DMS53 treated with DMSO at 0.1 percent for 48 hours (cell line): ENCODE data around the gene SMIM27.
"Not testable (repeated sequence)": the region's sequence is repeated elsewhere in the genome, so short reads cannot be mapped to it uniquely, and the experiment has no call there.

Experiments
- DNase-seq: peaks from one replicate; lab custom pipeline; 2025; ENCODE audit not compliant: unreplicated experiment; lab: John Stamatoyannopoulos, UW

SMIM27 gene

DNA sequence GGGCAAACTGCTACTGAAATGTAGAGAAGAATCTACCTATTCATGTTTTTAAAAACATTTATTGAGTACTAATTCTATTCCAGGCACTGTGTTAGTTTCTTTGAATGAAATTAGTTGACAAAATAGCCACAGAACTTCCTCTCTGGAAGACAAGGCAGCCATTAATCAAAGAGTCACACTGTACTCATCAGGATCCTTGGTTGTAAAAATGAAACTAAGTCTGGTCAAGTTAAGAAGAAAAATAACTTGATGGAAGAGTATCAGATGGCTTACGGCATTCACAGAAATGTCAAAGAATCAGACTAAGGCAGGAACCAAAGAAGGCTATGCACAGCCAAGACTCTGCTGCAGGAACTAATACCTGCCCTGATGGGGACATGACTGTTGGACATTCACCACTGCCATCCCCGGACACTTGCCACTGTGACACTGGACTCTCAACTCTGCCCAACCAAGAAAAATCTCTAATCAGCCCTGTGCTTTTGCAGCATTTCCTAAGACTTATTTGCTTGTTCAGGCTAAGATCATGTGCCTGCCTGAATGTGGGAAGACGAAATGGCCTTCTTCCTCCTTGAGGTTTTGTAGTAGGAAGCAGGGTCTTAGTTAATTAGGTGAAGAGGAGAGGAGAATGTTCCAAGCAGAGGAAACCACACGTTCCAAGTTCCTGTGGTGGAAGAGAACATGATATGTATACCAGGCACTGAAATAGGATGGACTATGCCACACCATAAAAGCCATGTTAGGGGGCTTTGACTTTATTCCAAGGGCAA is 44.2 kb downstream of the SMIM27 start:
- no peak for DNase-seq

GRCh38 chr9:32596936-32597335 is 44.8 kb downstream of the SMIM27 start:
- DNase-seq = no peak

- not testable (repeated sequence) for DNase-seq
Measured at GRCh38 chr9:32599021-32599420, 46.9 kb downstream of the SMIM27 start.
